Measurements from ENCODE around the gene MRPL36. TPM values are rescaled to one million over a fixed set of nuclear protein-coding genes. Genes with fewer than 3 reads are reported as not detected.

MRPL36 gene
- total and polyA plus RNA-seq, 4 donors: 22.3 to 106 (median 56.3) TPM

DNA sequence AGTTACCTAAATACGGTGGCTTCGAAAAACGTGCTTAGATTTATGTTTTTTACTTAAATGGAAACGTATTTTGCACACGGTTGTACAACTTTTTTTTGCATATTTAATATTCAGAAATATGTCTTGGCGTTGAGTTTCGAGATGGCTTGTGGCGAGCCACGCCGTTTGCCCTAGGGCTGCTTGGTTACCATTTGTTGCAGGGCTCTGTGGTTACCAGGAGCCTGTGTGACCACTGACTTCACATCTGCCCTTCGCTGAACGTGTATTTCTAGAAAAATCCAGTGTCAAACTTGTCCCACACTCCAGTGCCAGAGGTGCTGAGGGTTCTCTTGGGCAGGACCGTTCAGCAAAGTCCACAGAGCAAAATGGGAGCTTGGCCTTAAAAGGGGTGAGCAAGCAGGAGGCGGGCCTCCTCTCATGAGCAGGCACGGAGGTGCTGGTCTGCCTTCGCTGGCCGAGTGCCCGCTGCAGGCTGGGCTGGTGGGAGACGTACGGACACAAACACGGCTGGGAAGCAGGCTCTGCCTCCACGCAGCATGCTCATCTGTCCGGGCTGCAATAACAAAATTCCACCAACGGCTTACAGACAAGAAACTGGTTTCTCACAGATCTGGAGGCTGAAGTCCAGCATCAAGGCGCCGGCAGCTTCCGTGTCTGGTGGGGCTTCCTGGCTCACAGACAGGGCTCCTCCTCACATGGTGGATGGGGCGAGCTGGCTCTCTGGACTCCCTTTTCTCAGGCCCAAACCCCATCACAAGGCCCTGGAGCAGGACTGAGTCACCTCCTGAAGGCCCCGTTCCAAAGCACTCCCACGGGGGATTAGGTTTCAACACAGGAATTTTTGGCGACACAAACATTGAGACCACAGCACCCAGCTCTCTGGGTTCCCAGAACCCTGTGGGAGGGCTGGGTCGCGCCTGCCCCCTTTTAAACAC, 5.4 kb downstream of the MRPL36 start:
- peaks cover 0 to 7% (median 5%) of the 10 kb centered on the region in 4 donors for H3K4me1 ChIP-seq (ENCODE audit: control insufficient read depth in 4 of 4, insufficient read depth in 4 of 4, low read length in 3 of 4)
- no peaks in the 10 kb centered on the region for H3K27me3 ChIP-seq (ENCODE audit: control insufficient read depth in 4 of 4, insufficient read depth in 4 of 4, low read length in 3 of 4)
- TF ChIP-seq GABPA (IDR thresholded peaks at IDR 0.05 in 1 of 2, conservative IDR thresholded peaks at IDR 0.05 in 1 of 2) (no peak), NR2F2 (IDR thresholded peaks at IDR 0.05) (no peak), FOXA1 (IDR thresholded peaks at IDR 0.05) (no peak), FOXA2 (IDR thresholded peaks at IDR 0.05) (no peak), RXRA (IDR thresholded peaks at IDR 0.05) (no peak), TAF1 (conservative IDR thresholded peaks at IDR 0.05) (no peak), MAX (IDR thresholded peaks at IDR 0.05) (no peak), YY1 (IDR thresholded peaks at IDR 0.05) (no peak), RAD21 (IDR thresholded peaks at IDR 0.05) (no peak), EGR1 (IDR thresholded peaks at IDR 0.05; ENCODE audit: low read depth in 2 of 2) (no peak), HNF4G (IDR thresholded peaks at IDR 0.05) (no peak), JUND (IDR thresholded peaks at IDR 0.05) (no peak), HNF4A (conservative IDR thresholded peaks at IDR 0.05) (no peak), SP1 (IDR thresholded peaks at IDR 0.05) (no peak)
- TF ChIP-seq, protein P1, sequence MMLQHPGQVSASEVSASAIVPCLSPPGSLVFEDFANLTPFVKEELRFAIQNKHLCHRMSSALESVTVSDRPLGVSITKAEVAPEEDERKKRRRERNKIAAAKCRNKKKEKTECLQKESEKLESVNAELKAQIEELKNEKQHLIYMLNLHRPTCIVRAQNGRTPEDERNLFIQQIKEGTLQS (IDR thresholded peaks at IDR 0.05): no peak
- TF ChIP-seq, protein P2, sequence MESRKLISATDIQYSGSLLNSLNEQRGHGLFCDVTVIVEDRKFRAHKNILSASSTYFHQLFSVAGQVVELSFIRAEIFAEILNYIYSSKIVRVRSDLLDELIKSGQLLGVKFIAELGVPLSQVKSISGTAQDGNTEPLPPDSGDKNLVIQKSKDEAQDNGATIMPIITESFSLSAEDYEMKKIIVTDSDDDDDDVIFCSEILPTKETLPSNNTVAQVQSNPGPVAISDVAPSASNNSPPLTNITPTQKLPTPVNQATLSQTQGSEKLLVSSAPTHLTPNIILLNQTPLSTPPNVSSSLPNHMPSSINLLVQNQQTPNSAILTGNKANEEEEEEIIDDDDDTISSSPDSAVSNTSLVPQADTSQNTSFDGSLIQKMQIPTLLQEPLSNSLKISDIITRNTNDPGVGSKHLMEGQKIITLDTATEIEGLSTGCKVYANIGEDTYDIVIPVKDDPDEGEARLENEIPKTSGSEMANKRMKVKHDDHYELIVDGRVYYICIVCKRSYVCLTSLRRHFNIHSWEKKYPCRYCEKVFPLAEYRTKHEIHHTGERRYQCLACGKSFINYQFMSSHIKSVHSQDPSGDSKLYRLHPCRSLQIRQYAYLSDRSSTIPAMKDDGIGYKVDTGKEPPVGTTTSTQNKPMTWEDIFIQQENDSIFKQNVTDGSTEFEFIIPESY (IDR thresholded peaks at IDR 0.05): no peak
- TF ChIP-seq, protein P3, sequence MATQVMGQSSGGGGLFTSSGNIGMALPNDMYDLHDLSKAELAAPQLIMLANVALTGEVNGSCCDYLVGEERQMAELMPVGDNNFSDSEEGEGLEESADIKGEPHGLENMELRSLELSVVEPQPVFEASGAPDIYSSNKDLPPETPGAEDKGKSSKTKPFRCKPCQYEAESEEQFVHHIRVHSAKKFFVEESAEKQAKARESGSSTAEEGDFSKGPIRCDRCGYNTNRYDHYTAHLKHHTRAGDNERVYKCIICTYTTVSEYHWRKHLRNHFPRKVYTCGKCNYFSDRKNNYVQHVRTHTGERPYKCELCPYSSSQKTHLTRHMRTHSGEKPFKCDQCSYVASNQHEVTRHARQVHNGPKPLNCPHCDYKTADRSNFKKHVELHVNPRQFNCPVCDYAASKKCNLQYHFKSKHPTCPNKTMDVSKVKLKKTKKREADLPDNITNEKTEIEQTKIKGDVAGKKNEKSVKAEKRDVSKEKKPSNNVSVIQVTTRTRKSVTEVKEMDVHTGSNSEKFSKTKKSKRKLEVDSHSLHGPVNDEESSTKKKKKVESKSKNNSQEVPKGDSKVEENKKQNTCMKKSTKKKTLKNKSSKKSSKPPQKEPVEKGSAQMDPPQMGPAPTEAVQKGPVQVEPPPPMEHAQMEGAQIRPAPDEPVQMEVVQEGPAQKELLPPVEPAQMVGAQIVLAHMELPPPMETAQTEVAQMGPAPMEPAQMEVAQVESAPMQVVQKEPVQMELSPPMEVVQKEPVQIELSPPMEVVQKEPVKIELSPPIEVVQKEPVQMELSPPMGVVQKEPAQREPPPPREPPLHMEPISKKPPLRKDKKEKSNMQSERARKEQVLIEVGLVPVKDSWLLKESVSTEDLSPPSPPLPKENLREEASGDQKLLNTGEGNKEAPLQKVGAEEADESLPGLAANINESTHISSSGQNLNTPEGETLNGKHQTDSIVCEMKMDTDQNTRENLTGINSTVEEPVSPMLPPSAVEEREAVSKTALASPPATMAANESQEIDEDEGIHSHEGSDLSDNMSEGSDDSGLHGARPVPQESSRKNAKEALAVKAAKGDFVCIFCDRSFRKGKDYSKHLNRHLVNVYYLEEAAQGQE (IDR thresholded peaks at IDR 0.05): no peak
- no peak for DNase-seq (ENCODE audit: low spot score)
- WGBS: 90% methylated on average over 33 of the region's 33 CpGs
- H3K9me3 ChIP-seq (ENCODE audit: control insufficient read depth in 4 of 4, low read length in 3 of 4): no peaks in the 10 kb centered on the region
- no peak overlapping the region for H3K9ac ChIP-seq (ENCODE audit: low read depth in 1 of 2, low read length in 2 of 2)
- peaks cover 3 to 22% (median 13%) of the 10 kb centered on the region in 4 donors for H3K36me3 ChIP-seq (ENCODE audit: control insufficient read depth in 4 of 4, insufficient read depth in 3 of 4, low read depth in 1 of 4, low read length in 3 of 4)
- no peak overlapping the region for H3K27ac ChIP-seq (ENCODE audit: low read depth in 1 of 2, low read length in 2 of 2)
- H3K4me3 ChIP-seq (ENCODE audit: low read depth in 1 of 3, low read length in 3 of 3): no peak overlapping the region

GRCh38 chr5:1793301-1793740, 6.3 kb downstream of the MRPL36 start:
- TF ChIP-seq YY1 (IDR thresholded peaks at IDR 0.05): no peak
- WGBS: 81% methylated on average over 10 of the region's 10 CpGs
- no peak for DNase-seq (ENCODE audit: low spot score)
- Histone ChIP-seq H3K27me3 (ENCODE audit: control insufficient read depth in 4 of 4, insufficient read depth in 4 of 4, low read length in 3 of 4) (no peaks in the 10 kb centered on the region), H3K36me3 (ENCODE audit: control insufficient read depth in 4 of 4, insufficient read depth in 3 of 4, low read depth in 1 of 4, low read length in 3 of 4) (peaks cover 3 to 21% (median 13%) of the 10 kb centered on the region in 4 donors), H3K27ac (ENCODE audit: low read depth in 1 of 2, low read length in 2 of 2) (no peak overlapping the region), H3K4me3 (ENCODE audit: low read depth in 1 of 3, low read length in 3 of 3) (no peak overlapping the region), H3K9me3 (ENCODE audit: control insufficient read depth in 4 of 4, low read length in 3 of 4) (no peaks in the 10 kb centered on the region), H3K4me1 (ENCODE audit: control insufficient read depth in 4 of 4, insufficient read depth in 4 of 4, low read length in 3 of 4) (no peaks in the 10 kb centered on the region), H3K9ac (ENCODE audit: low read depth in 1 of 2, low read length in 2 of 2) (no peak overlapping the region)
